Stimulated activated CD8-positive, alpha-beta memory T cell treated with anti-CD3 and anti-CD28 coated beads, Interleukin-12 subunit alpha, Interleukin-12 subunit beta, amount 100 ng/mL, for 24 hours (primary cell): ENCODE data around the gene FARP1.

Experiments
- DNase-seq: peaks from one replicate; pipeline ENCODE4 v3.0.0-alpha.2; 2020; ENCODE audit errors: extremely low read depth

FARP1 gene

DNA sequence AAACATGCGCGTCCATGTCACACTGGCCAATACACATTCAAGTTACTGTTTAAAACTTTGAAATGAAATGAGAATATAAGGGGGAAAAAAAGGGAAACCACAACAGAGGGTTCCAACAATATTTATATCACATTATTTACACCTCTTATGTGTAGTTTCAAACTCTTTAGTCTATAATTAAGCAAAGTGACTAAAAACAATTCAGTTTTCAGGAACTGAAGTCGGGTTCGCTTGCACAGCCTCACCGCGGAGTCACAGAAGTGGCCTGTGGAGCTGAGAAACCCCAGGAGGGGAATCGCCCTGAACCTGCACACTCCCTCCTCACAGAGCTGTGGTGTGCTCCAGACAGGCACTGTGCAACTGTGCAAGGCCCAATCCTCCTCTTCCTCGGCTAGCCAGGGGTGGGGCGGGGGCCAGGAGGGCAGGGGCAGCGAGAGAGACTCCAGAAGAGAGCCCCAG, 358.1 kb downstream of the FARP1 start:
- no peak for DNase-seq

GRCh38 chr13:98503175-98504028, 360.5 kb downstream of the FARP1 start:
- no peak for DNase-seq

GRCh38 chr13:98504029-98504351, 361.1 kb downstream of the FARP1 start:
- no peak for DNase-seq

GRCh38 chr13:98504371-98504963, 361.6 kb downstream of the FARP1 start:
- no peak for DNase-seq
